ENCODE measurements around the gene BCL2L13.

Gene BCL2L13

GRCh38 chr22:17738386-17739128, 100.0 kb downstream of the BCL2L13 start:
- H3K9ac ChIP-seq (ENCODE audit: low read depth, low read length) = no peak overlapping the region
- H3K36me3 ChIP-seq (ENCODE audit: control insufficient read depth, insufficient read depth, low read length) = no peaks in the 10 kb centered on the region
- H3K4me3 ChIP-seq (ENCODE audit: low read depth, low read length) = no peak overlapping the region
- no peaks in the 10 kb centered on the region for H3K9me3 ChIP-seq (ENCODE audit: control insufficient read depth, insufficient read depth, low read length)
- no peaks in the 10 kb centered on the region for H3K27me3 ChIP-seq (ENCODE audit: control insufficient read depth, insufficient read depth, low read length)
- H3K4me1 ChIP-seq (ENCODE audit: control insufficient read depth, insufficient read depth, low read length) = peaks cover 2% of the 10 kb centered on the region

- Histone ChIP-seq H3K9me3 (ENCODE audit: control insufficient read depth, insufficient read depth, low read length) (no peaks in the 10 kb centered on the region), H3K4me3 (ENCODE audit: low read depth, low read length) (no peak overlapping the region), H3K9ac (ENCODE audit: low read depth, low read length) (no peak overlapping the region), H3K27me3 (ENCODE audit: control insufficient read depth, insufficient read depth, low read length) (no peaks in the 10 kb centered on the region), H3K36me3 (ENCODE audit: control insufficient read depth, insufficient read depth, low read length) (no peaks in the 10 kb centered on the region), H3K4me1 (ENCODE audit: control insufficient read depth, insufficient read depth, low read length) (peaks cover 9% of the 10 kb centered on the region)
These were observed 100.8 kb downstream of the BCL2L13 start for GRCh38 chr22:17739196-17739975.

- no peak overlapping the region for H3K9ac ChIP-seq (ENCODE audit: low read depth, low read length)
- peaks cover 9% of the 10 kb centered on the region for H3K4me1 ChIP-seq (ENCODE audit: control insufficient read depth, insufficient read depth, low read length)
- H3K4me3 ChIP-seq (ENCODE audit: low read depth, low read length) = no peak overlapping the region
- no peaks in the 10 kb centered on the region for H3K27me3 ChIP-seq (ENCODE audit: control insufficient read depth, insufficient read depth, low read length)
- H3K9me3 ChIP-seq (ENCODE audit: control insufficient read depth, insufficient read depth, low read length) = no peaks in the 10 kb centered on the region
- H3K36me3 ChIP-seq (ENCODE audit: control insufficient read depth, insufficient read depth, low read length) = no peaks in the 10 kb centered on the region
These were observed 103.4 kb downstream of the BCL2L13 start for GRCh38 chr22:17741866-17742526.

- no peaks in the 10 kb centered on the region for H3K36me3 ChIP-seq (ENCODE audit: control insufficient read depth, insufficient read depth, low read length)
These were observed 104.0 kb downstream of the BCL2L13 start for GRCh38 chr22:17742527-17742902.

GRCh38 chr22:17743661-17744411, 105.3 kb downstream of the BCL2L13 start:
- H3K4me1 ChIP-seq (ENCODE audit: control insufficient read depth, insufficient read depth, low read length) = peaks cover 9% of the 10 kb centered on the region
- H3K9ac ChIP-seq (ENCODE audit: low read depth, low read length) = no peak overlapping the region
- H3K9me3 ChIP-seq (ENCODE audit: control insufficient read depth, insufficient read depth, low read length) = no peaks in the 10 kb centered on the region
- H3K27me3 ChIP-seq (ENCODE audit: control insufficient read depth, insufficient read depth, low read length) = no peaks in the 10 kb centered on the region
- no peak overlapping the region for H3K4me3 ChIP-seq (ENCODE audit: low read depth, low read length)
- H3K36me3 ChIP-seq (ENCODE audit: control insufficient read depth, insufficient read depth, low read length) = no peaks in the 10 kb centered on the region

More at GRCh38 chr22:17742527-17742902, 104.0 kb downstream of the BCL2L13 start:
- H3K4me3 ChIP-seq (ENCODE audit: low read depth, low read length) = no peak overlapping the region
- no peaks in the 10 kb centered on the region for H3K9me3 ChIP-seq (ENCODE audit: control insufficient read depth, insufficient read depth, low read length)
- peak overlapping the region; percentile 37 for H3K9ac ChIP-seq (ENCODE audit: low read depth, low read length)
- H3K4me1 ChIP-seq (ENCODE audit: control insufficient read depth, insufficient read depth, low read length) = peaks cover 9% of the 10 kb centered on the region
- no peaks in the 10 kb centered on the region for H3K27me3 ChIP-seq (ENCODE audit: control insufficient read depth, insufficient read depth, low read length)

- no peaks in the 10 kb centered on the region for H3K27me3 ChIP-seq (ENCODE audit: control insufficient read depth, insufficient read depth, low read length)
- no peaks in the 10 kb centered on the region for H3K9me3 ChIP-seq (ENCODE audit: control insufficient read depth, insufficient read depth, low read length)
- no peak overlapping the region for H3K4me3 ChIP-seq (ENCODE audit: low read depth, low read length)
- no peaks in the 10 kb centered on the region for H3K36me3 ChIP-seq (ENCODE audit: control insufficient read depth, insufficient read depth, low read length)
- no peak overlapping the region for H3K9ac ChIP-seq (ENCODE audit: low read depth, low read length)
- peaks cover 9% of the 10 kb centered on the region for H3K4me1 ChIP-seq (ENCODE audit: control insufficient read depth, insufficient read depth, low read length)
These were observed 105.9 kb downstream of the BCL2L13 start for GRCh38 chr22:17744430-17744829.

GRCh38 chr22:17746916-17747315, 108.4 kb downstream of the BCL2L13 start:
- H3K4me1 ChIP-seq (ENCODE audit: control insufficient read depth, insufficient read depth, low read length) = peaks cover 9% of the 10 kb centered on the region
- no peaks in the 10 kb centered on the region for H3K36me3 ChIP-seq (ENCODE audit: control insufficient read depth, insufficient read depth, low read length)
- H3K9ac ChIP-seq (ENCODE audit: low read depth, low read length) = no peak overlapping the region

GRCh38 chr22:17748555-17749353, 110.2 kb downstream of the BCL2L13 start:
- Histone ChIP-seq H3K9ac (ENCODE audit: low read depth, low read length) (no peak overlapping the region), H3K4me3 (ENCODE audit: low read depth, low read length) (no peak overlapping the region), H3K36me3 (ENCODE audit: control insufficient read depth, insufficient read depth, low read length) (no peaks in the 10 kb centered on the region), H3K27me3 (ENCODE audit: control insufficient read depth, insufficient read depth, low read length) (no peaks in the 10 kb centered on the region), H3K9me3 (ENCODE audit: control insufficient read depth, insufficient read depth, low read length) (no peaks in the 10 kb centered on the region), H3K4me1 (ENCODE audit: control insufficient read depth, insufficient read depth, low read length) (peaks cover 6% of the 10 kb centered on the region)

More at GRCh38 chr22:17746916-17747315, 108.4 kb downstream of the BCL2L13 start:
- no peak overlapping the region for H3K4me3 ChIP-seq (ENCODE audit: low read depth, low read length)
- no peaks in the 10 kb centered on the region for H3K9me3 ChIP-seq (ENCODE audit: control insufficient read depth, insufficient read depth, low read length)
- no peaks in the 10 kb centered on the region for H3K27me3 ChIP-seq (ENCODE audit: control insufficient read depth, insufficient read depth, low read length)

- Histone ChIP-seq H3K4me3 (ENCODE audit: low read depth, low read length) (no peak overlapping the region), H3K9me3 (ENCODE audit: control insufficient read depth, insufficient read depth, low read length) (no peaks in the 10 kb centered on the region), H3K4me1 (ENCODE audit: control insufficient read depth, insufficient read depth, low read length) (no peaks in the 10 kb centered on the region), H3K36me3 (ENCODE audit: control insufficient read depth, insufficient read depth, low read length) (no peaks in the 10 kb centered on the region), H3K9ac (ENCODE audit: low read depth, low read length) (no peak overlapping the region), H3K27me3 (ENCODE audit: control insufficient read depth, insufficient read depth, low read length) (no peaks in the 10 kb centered on the region)
These were observed 111.2 kb downstream of the BCL2L13 start for GRCh38 chr22:17749605-17750395.

- H3K36me3 ChIP-seq (ENCODE audit: control insufficient read depth, insufficient read depth, low read length) = no peaks in the 10 kb centered on the region
- no peak overlapping the region for H3K9ac ChIP-seq (ENCODE audit: low read depth, low read length)
- no peaks in the 10 kb centered on the region for H3K9me3 ChIP-seq (ENCODE audit: control insufficient read depth, insufficient read depth, low read length)
- H3K4me3 ChIP-seq (ENCODE audit: low read depth, low read length) = no peak overlapping the region
- no peaks in the 10 kb centered on the region for H3K27me3 ChIP-seq (ENCODE audit: control insufficient read depth, insufficient read depth, low read length)
- H3K4me1 ChIP-seq (ENCODE audit: control insufficient read depth, insufficient read depth, low read length) = no peaks in the 10 kb centered on the region
These were observed 113.0 kb downstream of the BCL2L13 start for GRCh38 chr22:17751596-17751995.
